GM19452 (cell line): ENCODE measurements around the gene NELFB.

ENCODE experiments used
- ATAC-seq: cut with Tn5 transposase; IDR thresholded peaks from one replicate; pipeline ENCODE4 v1.9.1; 2021; ENCODE audit not compliant: unreplicated experiment

NELFB gene

DNA sequence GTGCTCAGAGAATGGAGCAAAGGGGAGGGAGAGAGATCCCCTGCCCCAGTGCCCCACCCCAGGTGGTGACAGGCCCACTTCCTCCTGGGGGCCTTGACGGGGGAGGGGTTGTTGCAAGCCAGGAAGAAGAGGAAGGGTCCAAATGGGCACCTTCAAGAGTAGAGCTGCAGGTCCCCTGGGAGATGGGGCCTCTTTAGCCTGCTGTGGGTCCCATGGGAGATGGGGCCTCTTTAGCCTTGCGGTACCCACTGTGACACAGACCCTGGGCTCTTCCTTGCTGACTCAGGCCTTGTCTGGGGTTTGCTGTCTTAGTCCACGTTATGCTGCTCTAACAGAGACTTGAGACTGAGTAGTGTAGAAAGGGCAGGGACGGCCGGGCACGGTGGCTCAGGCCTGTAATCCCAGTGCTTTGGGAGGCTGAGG, 12.8 kb downstream of the NELFB start:
- ATAC-seq, result no peak

DNA sequence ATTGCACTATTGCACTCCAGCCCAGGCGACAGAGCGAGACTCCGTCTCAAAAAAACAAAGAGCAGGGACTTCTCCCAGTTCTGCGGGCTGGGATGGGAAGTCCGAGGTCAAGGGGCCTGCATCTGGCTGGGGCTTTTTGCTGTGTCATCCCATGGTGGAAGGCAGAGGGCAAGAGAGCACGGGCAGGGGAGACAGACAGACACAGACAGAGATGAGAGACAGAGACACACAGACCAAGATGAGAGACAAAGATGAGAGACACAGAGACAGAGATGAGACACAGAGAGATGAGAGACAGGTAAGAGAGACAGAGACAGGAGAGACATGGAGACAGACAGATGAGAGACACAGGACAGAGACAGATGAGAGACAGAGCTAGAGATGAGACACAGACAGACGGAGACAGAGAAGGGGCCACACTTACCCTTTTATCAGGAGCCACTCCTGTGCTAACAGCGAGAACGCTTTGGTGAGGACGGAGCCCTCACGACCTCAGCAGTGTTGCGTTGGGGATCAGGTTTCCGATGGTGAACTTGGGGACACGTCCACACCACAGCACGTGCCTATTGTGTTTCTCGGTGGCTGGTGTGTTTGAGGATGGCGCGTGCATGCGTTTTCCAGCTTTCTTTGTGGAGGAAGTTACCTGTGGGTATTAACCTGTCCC, 13.5 kb downstream of the NELFB start:
- ATAC-seq, result no peak

DNA sequence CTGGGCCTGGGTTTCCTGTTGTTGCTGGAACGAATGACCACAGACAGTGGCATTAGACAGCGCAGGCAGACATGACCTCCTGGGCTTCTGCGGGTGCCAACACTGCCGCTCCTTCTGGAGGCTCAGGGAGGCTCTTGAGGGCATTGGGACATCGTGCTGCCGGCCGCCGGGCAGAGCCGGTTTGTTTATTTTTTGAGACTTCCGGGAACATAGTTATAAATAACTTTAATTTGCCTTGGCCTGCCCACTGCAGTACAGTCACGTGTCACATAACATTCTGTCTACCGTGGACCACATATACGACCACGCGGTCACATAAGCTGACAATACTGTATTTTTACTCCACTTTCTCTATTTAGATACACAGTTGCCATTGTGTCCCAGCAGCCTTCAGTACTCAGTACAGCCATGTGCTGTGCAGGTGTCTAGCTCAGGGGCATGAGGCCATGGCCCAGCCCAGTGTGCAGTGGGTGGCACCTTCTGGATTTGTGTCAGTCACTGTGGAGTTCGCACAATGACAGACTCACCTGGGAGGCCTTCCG, 14.2 kb downstream of the NELFB start:
- no peak for ATAC-seq

DNA sequence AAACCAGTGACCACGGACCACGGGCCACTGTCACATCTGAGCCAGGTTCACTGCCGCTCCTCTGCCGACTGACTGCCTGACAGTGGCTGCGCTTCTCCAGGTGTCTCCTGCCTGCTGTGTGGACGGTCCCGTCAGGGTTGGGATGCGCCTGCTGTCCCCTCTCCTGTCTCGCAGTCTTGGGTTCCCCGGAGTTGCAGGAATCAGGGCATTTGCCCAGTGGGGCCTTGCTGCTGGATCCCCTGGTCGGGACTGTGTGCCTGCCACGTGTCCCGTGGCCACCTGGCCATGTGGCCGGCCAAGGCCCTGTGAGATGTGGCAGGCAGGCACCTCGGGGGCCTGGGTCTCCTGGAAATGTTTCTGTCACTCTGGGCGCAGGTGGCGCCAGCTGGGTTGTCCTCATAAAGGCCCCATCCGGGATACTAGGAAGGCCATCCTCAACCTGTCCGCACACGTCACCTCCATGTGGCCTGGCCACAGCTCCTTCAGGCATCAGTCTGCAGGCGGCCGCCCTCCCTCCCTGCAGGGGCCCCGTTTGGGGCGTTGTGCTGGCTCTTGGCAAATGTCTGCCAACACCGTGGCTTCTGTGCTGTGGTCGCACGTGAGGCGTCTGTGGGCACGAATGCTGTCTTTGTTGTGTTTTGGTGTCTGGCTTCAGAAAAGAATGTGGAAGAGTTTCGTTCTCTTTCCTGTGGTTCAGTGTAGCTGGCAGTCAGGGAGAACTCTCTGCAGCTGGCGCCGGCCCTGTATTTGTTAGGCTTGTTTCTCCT, 16.0 kb downstream of the NELFB start:
- ATAC-seq, result no peak

DNA sequence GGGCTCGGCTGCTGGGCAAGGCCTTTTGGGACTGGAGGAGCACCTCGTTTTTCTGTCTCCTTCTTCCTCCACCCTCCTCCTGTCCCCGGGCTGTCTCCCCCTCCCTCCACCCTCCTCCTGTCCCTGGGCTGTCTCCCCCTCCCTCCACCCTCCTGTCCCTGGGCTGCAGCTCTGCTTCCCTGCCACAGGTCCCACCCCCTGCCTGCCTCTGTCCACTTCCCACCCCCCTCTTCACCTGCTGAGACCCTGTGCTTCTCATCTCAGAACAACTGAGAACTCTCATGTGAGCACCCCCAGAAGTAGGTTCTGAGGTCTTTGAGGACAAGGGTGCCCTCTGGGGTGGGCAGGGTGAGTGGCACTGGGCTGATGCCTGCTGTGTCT, 16.6 kb downstream of the NELFB start:
- ATAC-seq, result no peak

DNA sequence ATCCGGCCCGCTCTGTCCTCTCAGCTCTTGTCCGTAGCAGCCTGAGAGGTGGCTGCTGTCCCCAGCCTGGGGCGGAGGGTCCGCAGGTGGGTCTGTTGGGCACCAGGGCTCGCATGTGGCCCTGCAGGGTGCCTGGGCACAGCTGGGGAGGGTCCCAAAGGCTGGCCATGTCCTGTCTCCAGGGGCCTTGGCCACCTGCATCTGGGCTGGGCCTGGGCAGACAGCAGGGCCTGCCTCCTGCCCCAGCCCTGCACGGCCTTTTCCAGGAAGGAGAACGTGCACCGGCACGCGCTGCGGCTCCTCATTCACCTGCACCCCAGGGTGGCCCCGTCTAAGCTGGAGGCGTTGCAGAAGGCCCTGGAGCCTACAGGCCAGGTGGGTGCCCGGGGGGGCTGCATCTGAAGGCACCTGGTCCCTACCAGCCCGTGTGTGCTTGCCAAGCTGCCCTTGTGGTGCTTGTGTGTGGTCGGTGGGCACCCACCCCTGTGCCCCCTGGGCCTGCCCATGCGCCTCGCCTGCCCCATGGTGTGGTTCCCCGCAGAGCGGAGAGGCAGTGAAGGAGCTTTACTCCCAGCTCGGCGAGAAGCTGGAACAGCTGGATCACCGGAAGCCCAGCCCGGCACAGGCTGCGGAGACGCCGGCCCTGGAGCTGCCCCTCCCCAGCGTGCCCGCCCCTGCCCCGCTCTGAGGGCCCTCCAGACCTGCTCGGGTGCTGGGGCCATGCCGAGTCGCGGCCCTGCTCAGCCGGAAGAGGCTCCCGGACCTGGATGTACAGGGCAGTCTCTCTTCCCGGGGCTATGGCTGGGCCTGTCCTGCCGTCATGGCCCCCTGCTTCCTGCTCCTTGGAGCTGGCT, 17.3 kb downstream of the NELFB start:
- no peak for ATAC-seq

DNA sequence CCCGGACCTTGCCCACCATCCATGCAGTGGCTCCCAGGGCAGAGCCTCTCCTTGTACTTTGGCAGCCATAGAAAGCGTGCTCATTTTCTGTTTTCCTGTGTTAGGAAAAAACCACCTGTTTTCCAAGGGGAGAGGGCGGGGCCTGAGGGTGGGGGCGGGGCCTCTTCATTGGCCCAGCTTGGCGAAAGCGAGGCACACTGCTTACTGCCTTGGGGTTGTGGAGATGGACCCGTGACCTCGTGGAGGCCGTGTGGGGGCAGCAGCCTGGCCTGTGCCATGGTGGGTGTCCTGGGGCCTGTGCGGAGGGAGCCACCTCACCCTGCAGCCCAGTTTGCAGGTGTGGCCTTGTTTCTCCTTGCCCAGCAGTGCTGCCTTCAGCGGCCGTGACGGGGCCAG, 18.0 kb downstream of the NELFB start:
- ATAC-seq, result no peak

DNA sequence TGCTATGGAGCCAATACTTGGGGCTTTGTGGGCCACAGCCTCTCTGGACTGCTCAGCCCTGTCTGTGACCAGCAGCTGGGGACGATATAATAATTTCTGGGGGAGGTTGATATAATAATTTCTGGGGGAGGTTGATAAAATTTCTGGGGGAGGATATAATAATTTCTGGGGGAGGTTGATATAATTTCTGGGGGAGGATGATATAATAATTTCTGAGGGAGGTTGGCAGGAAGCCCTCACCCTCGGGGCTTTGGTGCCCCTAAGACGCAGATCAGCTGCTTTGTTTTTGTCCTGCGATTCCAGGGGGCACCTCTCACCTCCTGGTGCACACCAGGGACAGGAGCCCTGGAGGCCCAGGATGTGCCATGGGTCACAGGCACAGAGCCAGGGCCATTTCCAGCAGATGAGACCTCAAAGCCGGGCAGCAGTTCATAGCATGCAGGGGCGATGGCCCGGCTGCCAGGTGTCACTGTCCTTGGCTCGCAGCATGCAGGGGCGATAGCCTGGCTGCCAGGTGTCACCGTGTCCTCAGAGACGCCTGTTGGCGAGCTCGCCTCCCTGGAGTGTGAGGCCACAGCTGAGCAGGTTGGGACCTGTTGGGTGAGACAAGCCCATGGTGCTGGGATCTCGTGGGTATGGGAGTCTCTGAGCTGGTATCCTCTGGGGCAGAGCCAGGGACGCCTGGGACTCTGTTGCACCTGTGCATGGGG, 18.6 kb downstream of the NELFB start:
- no peak for ATAC-seq

DNA sequence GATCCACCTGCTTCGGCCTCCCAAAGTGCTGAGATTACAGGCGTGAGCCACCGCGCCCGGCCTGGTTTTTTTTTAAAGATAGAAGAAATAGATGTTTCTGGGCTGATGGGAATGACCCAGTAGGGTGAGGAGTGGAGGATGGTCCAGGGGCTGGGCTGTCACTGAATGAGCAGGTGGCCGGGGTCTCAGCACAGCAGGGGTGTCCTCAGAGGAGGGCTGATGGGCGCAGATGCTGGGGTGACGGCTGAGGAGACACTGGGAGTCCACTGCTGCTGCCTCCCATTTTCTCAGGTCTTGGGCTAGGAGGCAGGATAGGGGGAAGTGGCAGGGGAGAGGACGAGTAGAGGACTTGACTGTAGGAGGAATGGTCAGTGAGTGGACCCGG, 20.1 kb downstream of the NELFB start:
- ATAC-seq, result no peak

DNA sequence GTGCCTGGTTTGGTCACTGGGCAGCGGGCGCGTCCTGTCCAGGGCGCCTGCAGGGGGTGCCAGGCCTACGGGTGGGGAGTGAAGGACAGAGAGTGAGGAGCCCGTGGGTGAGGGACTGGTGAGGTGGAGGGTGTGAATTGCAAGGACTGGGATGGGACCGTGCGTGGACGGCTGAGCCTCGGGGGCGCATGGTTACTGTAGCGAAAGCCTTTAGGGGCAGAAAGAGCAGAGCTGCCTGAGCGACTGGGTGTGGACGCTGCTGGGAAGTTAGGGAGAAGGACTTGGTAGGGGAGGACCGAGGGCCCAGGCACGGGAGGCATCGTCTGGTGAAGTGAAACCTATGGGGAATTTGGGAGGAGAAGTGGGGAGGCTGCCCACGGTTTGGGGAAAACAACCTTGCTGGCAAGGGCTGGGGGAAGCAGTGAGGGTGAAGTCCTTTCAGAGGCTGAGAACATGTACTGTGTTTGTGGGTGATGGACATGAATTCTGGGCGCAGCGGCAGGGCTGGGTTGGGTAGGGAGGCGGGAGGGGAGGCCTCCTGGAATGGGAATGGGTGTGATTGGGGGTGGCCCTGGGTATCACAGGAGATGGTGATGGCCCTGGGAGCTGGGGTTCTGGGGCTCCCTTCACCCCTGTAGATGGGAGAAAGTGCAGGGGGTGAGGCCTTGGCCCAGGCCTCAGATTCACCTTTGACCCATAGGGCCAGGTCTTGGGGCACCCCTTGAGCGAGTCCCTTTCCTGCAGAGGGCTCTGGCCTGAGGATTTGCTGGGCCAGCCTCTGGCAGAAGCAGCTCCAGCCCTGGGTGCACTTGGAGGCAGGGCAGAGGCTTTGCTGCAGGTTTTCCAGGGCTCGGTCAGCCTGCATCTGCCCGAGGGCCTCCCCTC, 20.7 kb downstream of the NELFB start:
- ATAC-seq, result no peak

DNA sequence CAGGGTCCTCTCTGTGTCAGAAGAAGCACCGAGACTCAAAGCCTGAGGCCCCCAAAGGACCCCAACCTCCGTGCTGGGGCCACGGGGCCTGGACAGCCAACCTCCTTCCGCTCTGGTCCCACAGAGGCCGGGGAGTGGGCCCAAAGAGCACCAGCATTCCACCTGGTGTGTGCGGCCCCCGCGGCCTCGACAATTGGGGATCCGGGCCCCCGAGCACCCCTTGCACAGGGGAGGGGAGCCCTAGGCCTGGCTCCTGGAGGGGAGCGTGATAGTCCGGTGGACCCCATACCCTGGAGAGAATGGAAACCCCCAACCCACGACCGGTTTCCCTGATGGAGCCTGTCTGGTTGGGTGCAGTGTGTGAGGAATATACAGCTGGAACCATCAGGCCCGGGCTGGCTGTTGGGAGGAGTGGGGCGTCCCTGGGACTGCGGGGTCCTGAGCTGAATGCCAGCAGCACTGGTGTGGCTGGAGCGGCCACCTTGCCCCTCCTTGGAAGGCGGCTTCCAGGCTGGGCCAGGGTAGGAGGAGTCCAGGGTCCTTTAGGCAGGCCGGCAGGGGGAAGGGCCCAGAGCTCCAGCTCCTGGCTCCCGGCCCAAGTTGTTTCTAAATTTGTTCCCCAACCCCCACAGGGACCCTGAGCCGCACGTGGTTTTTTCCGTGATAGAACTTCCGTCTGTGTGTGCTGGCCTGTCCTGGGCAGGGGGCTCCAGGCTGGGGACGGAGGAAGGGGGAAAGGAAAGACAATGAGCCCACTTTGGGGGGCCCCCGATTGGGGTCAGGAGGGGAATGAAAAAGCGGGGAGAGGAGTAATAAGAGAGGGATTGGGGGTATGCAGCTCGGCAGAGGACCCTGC, 21.6 kb downstream of the NELFB start:
- ATAC-seq, result no peak

DNA sequence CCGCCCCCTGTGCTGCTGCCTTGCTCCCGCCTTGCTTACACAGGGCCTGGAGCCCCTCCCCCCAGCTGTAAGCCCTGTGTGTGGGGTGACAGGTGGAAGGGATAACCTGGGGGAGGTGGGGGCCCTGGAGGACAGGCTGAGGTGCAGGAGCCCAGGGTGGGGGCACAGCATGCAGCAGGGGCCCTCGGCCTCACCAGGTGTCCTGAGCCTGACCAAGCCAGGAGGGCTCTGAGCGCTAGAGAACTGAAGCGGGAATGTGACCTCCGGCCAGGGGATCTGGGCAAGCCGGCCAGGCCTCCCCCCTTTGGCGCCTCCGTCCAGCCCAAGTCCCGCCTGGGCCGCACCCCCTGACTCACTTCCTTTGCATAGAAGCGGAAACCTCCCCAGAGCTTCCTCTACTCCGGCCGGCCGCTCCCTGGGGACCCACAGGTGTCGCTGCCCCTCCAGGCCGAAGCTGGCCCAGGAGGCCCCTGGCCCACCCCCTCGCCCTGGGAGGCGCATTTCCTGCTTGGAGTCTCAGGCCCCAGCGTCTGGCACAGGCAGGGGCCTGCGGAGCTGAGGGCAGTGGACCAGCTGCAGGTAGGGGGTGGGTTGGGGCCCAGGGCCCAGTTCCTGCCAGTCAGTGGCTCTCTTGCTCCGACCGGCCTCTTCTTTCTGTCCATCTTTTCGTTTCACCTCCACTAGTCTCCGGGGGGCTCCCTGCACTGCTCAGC, 22.4 kb downstream of the NELFB start, which contains the start of gene TOR4A:
TSS of gene TOR4A (plus strand) at position 398 of the 713 bp plus-strand sequence. CDS start 964 bp downstream, outside the sequence.
- peak; percentile 78 for ATAC-seq

DNA sequence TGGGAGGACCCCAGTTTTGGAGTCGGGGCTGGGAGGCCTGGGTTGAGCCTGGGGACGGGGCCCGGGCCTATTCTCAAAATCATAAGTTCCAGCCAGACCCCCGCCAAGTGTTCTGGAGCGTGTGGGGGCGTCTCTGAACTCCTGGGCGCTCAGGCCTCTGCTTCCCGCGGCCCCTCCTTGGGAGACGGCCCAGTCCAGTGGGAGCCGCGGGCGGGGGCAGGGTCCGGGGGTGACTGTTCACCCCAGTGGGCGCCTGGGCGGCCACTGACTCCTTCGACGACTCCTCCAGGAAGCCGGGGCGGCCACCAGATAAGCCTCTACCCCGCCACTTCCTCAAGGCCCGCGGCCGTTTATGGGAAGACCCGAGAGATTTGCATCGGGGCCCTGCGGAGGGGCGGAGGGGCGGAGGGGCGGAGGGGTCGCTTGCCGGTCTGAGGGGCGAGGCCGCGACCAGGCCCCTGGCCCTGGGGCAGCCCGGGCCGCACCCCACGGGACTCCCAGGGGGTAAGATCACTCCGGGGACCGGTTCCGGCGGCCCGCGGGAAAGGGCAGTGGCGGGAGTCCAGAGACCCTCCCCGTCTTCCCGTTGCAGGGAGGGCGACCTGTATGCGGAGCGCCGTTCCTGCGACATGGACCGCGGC, 23.1 kb downstream of the NELFB start:
- no peak for ATAC-seq

DNA sequence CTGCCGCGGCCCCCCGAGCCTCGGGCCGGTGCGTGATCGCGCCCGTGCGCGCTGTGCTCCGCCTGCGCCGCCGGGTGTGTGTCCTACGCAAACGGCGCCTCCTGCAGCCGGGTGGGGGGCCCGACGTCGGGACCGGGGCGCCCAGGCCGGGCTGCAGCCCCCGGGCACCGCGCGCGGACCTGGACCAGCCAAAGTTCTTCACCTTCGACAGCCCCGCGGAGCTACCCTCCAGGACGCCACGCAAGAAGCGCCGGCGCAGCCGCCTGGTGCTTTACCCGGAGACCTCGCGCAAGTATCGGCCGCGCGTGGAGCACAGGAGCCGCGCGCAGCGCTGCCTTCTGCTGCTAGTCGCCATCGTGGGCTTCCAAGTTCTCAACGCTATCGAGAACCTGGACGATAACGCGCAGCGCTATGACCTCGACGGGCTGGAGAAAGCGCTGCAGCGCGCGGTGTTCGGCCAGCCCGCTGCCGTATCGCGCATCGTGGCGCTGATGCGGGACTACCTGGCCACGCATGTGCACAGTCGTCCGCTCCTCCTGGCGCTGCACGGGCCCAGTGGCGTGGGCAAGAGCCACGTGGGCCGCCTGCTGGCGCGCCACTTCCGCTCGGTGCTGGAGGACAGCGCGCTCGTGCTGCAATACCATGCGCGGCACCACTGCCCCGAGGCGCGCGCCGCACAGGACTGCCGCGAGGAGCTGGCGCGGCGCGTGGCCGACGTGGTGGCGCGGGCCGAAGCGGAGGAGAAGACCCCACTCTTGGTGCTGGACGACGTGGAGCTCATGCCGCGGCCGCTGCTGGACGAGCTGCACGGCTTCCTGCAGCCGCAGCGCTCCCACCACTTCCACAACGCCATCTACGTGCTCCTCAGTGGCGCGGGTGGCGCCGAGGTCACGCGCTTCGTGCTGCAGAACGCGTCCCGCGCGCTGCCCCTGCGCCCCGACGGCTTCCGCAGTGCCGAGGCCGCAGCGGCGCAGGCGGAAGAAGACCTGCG, 23.9 kb downstream of the NELFB start:
- no peak for ATAC-seq

DNA sequence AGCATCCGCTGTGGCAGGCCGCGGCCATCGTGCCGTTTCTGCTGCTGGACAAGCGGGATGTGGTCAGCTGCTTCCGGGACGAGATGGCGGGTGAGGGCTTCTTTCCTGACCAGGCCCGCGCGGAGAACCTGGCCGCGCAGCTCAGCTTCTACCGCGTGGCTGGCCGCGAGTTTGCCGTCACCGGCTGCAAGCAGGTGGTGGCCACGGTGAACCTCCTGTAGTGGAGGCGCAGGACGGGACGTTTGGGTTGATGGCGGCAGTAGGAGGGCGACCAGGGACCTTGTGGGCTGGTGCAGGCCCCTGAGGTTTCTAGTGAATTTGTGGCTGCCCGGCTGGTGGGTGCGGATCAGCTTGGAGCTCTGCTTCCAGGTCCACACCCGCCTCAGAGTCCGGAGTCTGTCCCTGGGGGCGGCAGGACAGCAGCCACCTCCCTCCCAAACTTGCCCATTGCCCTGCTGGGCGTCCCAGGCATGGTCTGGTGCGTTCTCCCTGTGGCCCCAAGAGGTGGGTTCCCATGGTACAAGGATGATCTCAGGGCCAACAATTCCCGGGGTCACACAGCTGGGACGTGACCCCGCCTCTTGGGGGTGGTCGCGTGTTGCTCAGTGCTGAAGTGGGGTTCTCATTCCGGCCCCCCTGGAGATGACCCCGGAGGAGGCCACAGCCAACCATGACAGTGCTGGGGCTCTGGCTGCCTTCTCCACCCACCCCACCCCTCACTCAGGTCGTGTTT, 24.8 kb downstream of the NELFB start:
- ATAC-seq, result no peak
